Mucosa of gallbladder (tissue), 1 donor: ENCODE data around the gene RTN4R. TPM values are rescaled to one million over a fixed set of nuclear protein-coding genes. Genes with fewer than 3 reads are reported as not detected.

Experiments
- DNase-seq: peaks from one replicate; pipeline ENCODE4 v3.0.0-alpha.2; 2020; ENCODE audit warnings: low spot score
- total RNA-seq: library from RNA; stranded (reverse); gene quantifications from one replicate; pipeline ENCODE4 v1.2.1, GENCODE V29; 2021
- donor health status: DM: no; HTN: no; CAD: no.

The RTN4R gene
- total RNA-seq, 1 donor from 2014 or later, result 2.0 TPM

DNA sequence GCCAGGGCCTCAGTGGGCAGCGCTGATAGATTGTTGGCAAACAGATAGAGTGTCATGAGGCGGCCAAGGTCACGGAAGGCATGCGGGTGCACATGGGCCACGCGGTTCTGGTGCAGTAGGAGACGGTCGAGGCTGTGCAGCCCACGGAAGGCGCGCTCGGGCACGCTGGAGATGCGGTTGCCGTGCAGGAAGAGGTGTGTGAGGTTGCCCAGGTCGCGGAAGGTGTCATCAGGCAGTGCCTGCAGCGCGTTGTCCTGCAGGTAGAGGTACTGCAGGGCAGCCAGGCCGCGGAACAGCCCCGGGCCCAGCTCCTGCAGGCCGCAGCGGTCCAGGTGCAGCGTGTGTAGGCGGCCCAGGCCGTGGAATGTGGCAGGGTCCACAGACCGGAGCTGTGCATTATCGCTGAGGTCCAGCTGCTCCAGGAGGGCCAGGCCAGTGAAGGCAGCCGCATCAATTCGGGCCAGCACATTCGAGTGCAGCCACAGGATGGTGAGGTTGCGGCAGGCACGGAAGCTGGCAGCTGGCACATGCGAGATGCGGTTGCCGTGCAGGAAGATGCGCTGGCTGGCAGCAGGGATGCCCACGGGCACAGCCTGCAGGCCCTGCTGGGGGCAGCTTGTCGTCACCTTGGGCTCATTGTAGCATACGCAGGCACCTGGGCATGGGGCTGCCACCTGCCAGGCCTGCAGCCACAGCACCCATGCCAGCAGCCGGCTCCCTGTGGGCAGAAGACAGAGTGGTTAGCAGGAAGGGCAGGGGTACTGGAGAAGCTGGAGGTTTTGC lies 25.5 kb downstream of the RTN4R start:
- no peak for DNase-seq

- no peak for DNase-seq
Observed at GRCh38 chr22:20241579-20242392, 26.3 kb downstream of the RTN4R start.

DNA sequence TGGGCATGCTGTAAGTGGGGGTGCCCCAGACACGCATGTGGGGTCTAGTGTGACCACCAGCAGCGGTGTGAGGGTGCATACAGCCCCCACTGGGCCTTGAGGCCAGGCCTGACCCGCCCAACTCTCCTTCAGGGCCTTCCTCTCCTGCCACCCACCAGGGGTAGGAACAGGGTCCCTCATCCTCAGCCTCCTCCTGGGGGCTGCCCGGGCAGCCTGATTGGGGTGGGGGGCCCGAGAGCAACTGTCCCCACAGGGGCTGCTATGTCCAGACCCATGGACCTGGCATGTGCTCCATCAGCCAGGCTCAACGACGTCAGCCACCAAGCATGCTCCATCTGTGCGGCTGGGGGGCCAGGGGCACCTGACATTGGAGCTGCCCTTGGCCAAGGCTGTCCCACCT lies 27.2 kb downstream of the RTN4R start:
- DNase-seq, result no peak

GRCh38 chr22:20240447-20240764 lies 27.7 kb downstream of the RTN4R start:
- DNase-seq, result no peak

- no peak for DNase-seq
Observed at GRCh38 chr22:20239676-20240446, 28.3 kb downstream of the RTN4R start.

GRCh38 chr22:20238901-20239675 lies 29.0 kb downstream of the RTN4R start:
- no peak for DNase-seq

GRCh38 chr22:20238536-20238900 lies 29.6 kb downstream of the RTN4R start:
- DNase-seq, result no peak

GRCh38 chr22:20237480-20238440 lies 30.4 kb downstream of the RTN4R start:
- DNase-seq, result no peak

DNA sequence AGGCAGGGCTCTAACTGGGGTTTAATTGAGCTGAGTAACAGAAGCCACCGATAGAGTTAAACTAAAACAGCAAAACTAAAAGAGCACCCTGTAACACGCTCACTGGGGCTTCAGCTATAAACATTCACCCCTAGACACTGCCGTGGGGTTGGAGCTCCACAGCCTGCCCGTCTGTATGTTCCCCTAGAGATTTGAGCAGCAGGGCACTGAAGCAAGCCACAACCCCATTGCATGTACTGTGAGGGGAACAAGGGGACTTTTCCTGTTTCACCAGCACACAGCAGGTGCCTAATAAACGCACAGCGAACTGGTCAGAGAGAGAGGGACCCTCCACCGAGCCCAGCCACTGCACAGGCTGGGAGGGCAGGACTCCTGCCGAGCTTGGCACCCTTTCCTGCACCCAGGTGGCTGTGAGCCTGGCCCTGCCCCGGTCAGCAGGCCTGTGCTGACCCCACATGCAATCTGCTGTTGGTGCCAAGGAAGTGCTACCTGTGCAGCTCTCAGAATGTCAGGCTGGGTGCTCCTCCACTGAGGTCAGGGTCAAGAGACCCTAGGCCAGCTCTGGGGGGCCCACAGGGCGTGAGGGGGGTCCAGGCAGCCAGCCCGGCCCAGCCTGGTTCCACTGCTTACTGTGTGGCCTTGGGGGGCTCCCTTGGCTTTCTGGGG lies 31.9 kb downstream of the RTN4R start:
- no peak for DNase-seq

- no peak for DNase-seq
Observed at GRCh38 chr22:20235389-20235991, 32.6 kb downstream of the RTN4R start.

DNA sequence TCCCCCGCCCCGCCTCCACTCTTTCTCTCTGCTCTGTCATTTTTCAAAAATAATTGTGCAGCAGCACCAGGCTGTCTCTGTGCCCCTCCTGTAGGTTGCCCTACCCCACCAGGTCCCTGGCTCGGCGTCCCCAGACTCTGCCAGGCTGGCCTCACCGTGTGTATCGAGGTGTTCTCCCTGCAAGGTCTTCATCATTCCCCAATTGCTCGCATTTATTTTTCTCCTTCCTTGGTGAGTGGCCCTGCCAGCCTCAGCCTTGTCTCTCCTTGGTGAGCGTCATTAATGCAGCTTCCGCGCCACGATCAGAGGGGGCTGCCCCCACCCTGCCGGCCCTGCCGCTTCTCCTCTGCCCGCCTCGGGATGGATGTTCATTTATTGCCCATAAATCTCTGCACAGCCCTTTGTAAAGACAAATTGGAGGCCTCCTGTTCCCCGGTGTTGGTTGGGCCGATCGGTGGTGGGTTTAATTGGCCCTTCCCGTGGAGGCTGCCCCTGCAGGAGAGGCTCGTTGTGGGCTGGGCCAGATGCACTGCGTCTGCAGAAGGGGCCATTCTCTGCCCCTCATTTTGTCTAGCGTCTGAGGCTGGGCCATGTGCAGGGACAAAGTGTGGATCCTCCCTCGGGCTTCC lies 33.2 kb downstream of the RTN4R start:
- DNase-seq, result no peak

DNA sequence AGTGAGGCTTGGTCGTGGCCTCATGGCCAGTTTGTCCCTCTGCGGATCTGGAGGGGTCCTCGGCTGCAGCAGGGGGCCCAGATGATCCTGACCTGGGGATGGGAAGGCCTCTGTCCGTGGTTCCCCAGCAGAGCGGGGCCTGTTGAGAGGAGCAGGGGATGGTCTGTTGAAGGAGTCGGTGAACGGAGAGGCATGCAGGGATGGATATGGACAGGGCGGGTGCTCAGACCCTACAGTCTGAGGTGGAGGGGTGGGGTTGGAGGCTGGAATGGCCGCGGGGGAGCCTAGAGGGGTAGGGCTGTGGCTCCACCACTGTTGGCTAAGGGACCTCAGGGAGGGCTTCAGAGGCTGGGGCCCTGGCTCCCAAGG lies 33.8 kb downstream of the RTN4R start:
- DNase-seq, result no peak

GRCh38 chr22:20233351-20234313 lies 34.5 kb downstream of the RTN4R start:
- DNase-seq, result no peak

DNA sequence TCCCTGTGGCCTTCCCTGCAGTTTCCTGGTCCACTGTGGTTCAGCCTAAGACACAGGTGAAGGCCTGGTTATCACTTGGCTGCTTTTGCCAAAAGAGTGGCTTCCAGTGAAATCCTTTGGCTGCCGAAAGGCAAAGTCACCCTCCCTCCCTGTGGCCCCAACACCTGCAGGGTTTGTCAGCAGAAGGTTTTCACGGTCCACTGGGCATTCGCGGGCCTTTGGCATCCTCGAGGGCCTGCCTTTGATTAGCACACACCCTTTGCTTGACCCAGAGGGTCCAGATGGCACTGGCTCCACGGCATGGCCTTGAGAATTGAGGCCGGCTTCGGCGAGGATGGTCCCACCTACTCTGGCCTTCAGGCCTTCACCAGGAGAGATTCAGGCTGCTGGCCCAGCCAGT lies 35.3 kb downstream of the RTN4R start:
- DNase-seq, result no peak

DNA sequence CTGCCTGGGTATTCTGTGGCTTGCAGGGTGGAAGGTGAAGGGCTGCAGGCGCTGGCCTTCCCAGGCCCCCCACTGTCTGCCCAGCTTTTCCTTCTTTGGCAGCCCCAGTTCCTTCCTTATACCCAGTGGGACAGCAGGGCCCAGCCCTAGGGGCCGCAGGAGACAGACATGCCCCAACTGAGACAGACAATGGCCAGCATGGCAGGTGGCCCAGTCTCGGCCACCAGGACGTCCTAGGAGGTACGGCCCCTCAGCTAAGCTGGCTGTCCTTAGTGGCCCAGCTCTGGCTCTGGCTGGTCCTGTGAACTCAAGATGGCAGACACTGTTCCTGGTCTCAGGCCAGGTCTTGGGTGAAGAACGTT lies 35.9 kb downstream of the RTN4R start:
- DNase-seq, result no peak

- DNase-seq, result no peak
Observed at GRCh38 chr22:20231514-20232236, 36.4 kb downstream of the RTN4R start.

DNA sequence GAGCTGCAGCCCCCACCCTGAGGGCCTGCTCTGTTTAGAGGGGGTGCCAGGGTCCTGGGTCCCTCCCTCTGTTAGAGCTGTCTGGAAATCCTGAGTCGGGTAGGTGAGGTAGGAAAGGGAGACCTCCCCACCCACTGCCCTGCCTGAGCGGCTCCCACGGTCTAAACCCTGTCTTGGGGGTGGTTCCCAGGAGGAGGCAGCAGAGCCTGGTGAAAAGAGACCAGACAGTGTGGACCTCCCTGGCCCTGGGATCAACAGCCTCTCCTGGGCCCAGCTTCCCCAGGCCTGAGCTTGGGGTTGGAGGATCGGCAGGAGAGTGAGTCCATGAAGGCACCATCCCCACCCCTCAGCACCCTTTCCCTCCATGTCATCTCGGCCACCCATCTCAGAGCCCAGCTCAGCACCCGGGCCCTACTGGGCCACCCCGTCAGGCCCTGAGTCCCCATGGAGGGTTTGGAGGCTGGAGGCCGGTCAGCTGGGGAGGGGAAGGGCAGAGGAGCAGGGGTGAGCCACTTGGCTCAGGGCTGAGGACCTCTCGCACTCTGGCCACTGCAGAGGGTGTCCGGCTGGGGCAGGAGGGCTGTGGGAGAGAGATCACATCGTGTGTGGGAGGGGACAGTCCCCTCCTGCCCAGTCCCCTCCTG lies 37.2 kb downstream of the RTN4R start:
- DNase-seq, result no peak
